ENCODE data around the gene B4GALNT3.

GRCh38 chr12:608921-609320 lies 149.2 kb downstream of the B4GALNT3 start:
- TF ChIP-seq, protein P1, sequence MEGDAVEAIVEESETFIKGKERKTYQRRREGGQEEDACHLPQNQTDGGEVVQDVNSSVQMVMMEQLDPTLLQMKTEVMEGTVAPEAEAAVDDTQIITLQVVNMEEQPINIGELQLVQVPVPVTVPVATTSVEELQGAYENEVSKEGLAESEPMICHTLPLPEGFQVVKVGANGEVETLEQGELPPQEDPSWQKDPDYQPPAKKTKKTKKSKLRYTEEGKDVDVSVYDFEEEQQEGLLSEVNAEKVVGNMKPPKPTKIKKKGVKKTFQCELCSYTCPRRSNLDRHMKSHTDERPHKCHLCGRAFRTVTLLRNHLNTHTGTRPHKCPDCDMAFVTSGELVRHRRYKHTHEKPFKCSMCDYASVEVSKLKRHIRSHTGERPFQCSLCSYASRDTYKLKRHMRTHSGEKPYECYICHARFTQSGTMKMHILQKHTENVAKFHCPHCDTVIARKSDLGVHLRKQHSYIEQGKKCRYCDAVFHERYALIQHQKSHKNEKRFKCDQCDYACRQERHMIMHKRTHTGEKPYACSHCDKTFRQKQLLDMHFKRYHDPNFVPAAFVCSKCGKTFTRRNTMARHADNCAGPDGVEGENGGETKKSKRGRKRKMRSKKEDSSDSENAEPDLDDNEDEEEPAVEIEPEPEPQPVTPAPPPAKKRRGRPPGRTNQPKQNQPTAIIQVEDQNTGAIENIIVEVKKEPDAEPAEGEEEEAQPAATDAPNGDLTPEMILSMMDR (IDR thresholded peaks at IDR 0.05) = no peak
- no peak for TF ChIP-seq POLR2A (IDR thresholded peaks at IDR 0.05)
